K562 (cell line): ENCODE measurements around the gene SLC25A1. TPM values are rescaled to one million over a fixed set of nuclear protein-coding genes. Genes with fewer than 3 reads are reported as not detected.

ENCODE experiments used
- ATAC-seq: fragments of 200-7000 bp; cut with Tn5 transposase; 3 replicates; pipeline ENCODE4 v1.9.1; 2020; ENCODE audit warnings: moderate library complexity
- BruUV-seq: library from RNA; stranded (reverse); fragments of 400-500 nt; replicated peaks from 2 replicates; lab custom pipeline; 2021; lab: Mats Ljungman, UMichigan
- CTCF ChIA-PET: fragments of 300-600 bp; formaldehyde crosslinking; extraction: SDS; loops from one replicate; lab custom pipeline; 2021; ENCODE audit warnings: low intra/inter-chr PET ratio; lab: Yijun Ruan, JAX
- POLR2A ChIA-PET: fragments of 300-600, 350-650 bp; sonication (Branson Sonifier 250); formaldehyde crosslinking; extraction: SDS; loops from one replicate; lab custom pipeline; 2021; ENCODE audit warnings: antibody characterized with exemption, inconsistent platforms; lab: Yijun Ruan, JAX
- DNase-seq, 4 experiments: peaks; one replicate each; pipeline versions ENCODE4 v3.0.0 to v3.0.0-alpha.2; 2011 to 2018; ENCODE audit warnings: low spot score in 3 of 4, mixed read lengths in 3 of 4; ENCODE audit errors: extremely low read depth in 1 of 4
- FAIRE-seq: peaks from 2 replicates; lab custom pipeline; 2011; peaks lifted over from hg19 to GRCh38; lab: Jason Lieb, UNC
- H2AFZ ChIP-seq: 2 replicates; pipeline ENCODE4 v1.6.0; 2011; ENCODE audit warnings: low read depth, low read length, control low read depth, inconsistent platforms
- H3K27ac ChIP-seq: fragments of 200-600 bp; 3 replicates; pipeline ENCODE4 v1.8.0; 2011; ENCODE audit warnings: low read depth, mild to moderate bottlenecking, control low read depth, inconsistent platforms, low read length, moderate library complexity, mixed read lengths; ENCODE audit errors: extremely low read depth
- H3K27me3 ChIP-seq, 2 experiments: fragments of 300-600 bp in 1 of 2; 2 replicates in 1 of 2; 3 replicates in 1 of 2; pipeline versions ENCODE4 v1.6.0 to v1.8.0; 2011; ENCODE audit warnings: inconsistent platforms in 2 of 2, low read length in 2 of 2, mild to moderate bottlenecking in 1 of 2, mixed read lengths in 1 of 2, moderate library complexity in 1 of 2; ENCODE audit not compliant: control insufficient read depth in 2 of 2, insufficient read depth in 2 of 2
- H3K36me3 ChIP-seq: fragments of 300-600 bp; 3 replicates; pipeline ENCODE4 v1.8.0; 2011; ENCODE audit warnings: mild to moderate bottlenecking, low read length, inconsistent platforms; ENCODE audit not compliant: control insufficient read depth, insufficient read depth
- H3K4me1 ChIP-seq, 2 experiments: fragments of 200-600 bp in 1 of 2; replicated peaks in 1 of 2; 2 replicates in 1 of 2; 3 replicates in 1 of 2; pipeline versions ENCODE4 v1.5.1 to v1.8.0; 2011; ENCODE audit warnings: inconsistent platforms in 2 of 2, low read length in 2 of 2, mild to moderate bottlenecking in 1 of 2, mixed read lengths in 1 of 2, moderate library complexity in 1 of 2; ENCODE audit not compliant: control insufficient read depth in 2 of 2, insufficient read depth in 2 of 2
- H3K4me2 ChIP-seq: 2 replicates; pipeline ENCODE4 v1.6.1; 2011; ENCODE audit warnings: low read length, control low read depth, inconsistent platforms, mixed read lengths; ENCODE audit not compliant: insufficient read depth
- H3K4me3 ChIP-seq: fragments of 200-600 bp; sonication (generic), shearing (Covaris generic); 2 replicates; pipeline ENCODE4 v1.5.1; 2016; ENCODE audit warnings: control low read depth, inconsistent platforms
- H3K79me2 ChIP-seq: fragments of 200-600 bp; 3 replicates; pipeline ENCODE4 v1.8.0; 2011; ENCODE audit warnings: low read length, inconsistent platforms; ENCODE audit not compliant: control insufficient read depth, insufficient read depth
- H3K9ac ChIP-seq, 2 experiments: 2 replicates each; pipeline versions ENCODE4 v1.6.0 to v1.6.1; 2011; ENCODE audit warnings: low read depth in 2 of 2, low read length in 2 of 2, control low read depth in 1 of 2, inconsistent platforms in 1 of 2, mild to moderate bottlenecking in 1 of 2, mixed read lengths in 1 of 2; ENCODE audit not compliant: insufficient read depth in 1 of 2
- H3K9me1 ChIP-seq: one replicate; pipeline ENCODE4 v1.6.0; 2011; ENCODE audit warnings: inconsistent platforms, mild to moderate bottlenecking, low read length, moderate library complexity; ENCODE audit not compliant: control insufficient read depth, insufficient read depth
- H3K9me3 ChIP-seq: replicated peaks from 2 replicates; pipeline ENCODE4 v1.5.1; 2011; ENCODE audit warnings: low read depth, low read length, inconsistent platforms; ENCODE audit not compliant: control insufficient read depth, insufficient read depth
- H4K20me1 ChIP-seq: replicated peaks from 2 replicates; pipeline ENCODE4 v1.6.1; 2011; ENCODE audit warnings: low read length, inconsistent platforms, mixed read lengths; ENCODE audit not compliant: control insufficient read depth, insufficient read depth
- CBFA2T2 ChIP-seq: fragments of 450-650 bp; conservative IDR thresholded peaks from 2 replicates; pipeline ENCODE4 v1.6.1; 2017; ENCODE audit warnings: mild to moderate bottlenecking
- CCAR2 ChIP-seq: fragments of 200-400 bp; formaldehyde crosslinking; IDR thresholded peaks from 2 replicates; pipeline ENCODE4 v1.6.1; 2017; ENCODE audit warnings: mild to moderate bottlenecking, low read depth, low read length
- SMARCB1 ChIP-seq: IDR thresholded peaks from 2 replicates; pipeline ENCODE4 v1.6.1; 2011; ENCODE audit warnings: improper control_type of control experiment, low read depth; ENCODE audit not compliant: insufficient read length
- STAT5B ChIP-seq: fragments of 250-450 bp; sonication (Bioruptor Pico); IDR thresholded peaks from 2 replicates; pipeline ENCODE4 v1.8.0; 2021; ENCODE audit warnings: mild to moderate bottlenecking, inconsistent platforms
- THAP12 ChIP-seq: fragments of 250-450 bp; sonication (Bioruptor Pico); IDR thresholded peaks from 2 replicates; pipeline ENCODE4 v1.9.0; 2021; ENCODE audit warnings: mild to moderate bottlenecking, inconsistent platforms
- TSC22D4 ChIP-seq: fragments of 450-650 bp; IDR thresholded peaks from 2 replicates; pipeline ENCODE4 v1.6.1; 2016; ENCODE audit warnings: missing genetic modification characterization, missing biosample characterization, control low read depth
- ZBTB40 ChIP-seq, 2 experiments: fragments of 450-650 bp in 1 of 2; sonication (generic) in 1 of 2; formaldehyde crosslinking in 1 of 2; IDR thresholded peaks; 2 replicates each; pipeline versions ENCODE4 v1.7.1 to v1.9.0; 2016 to 2022; ENCODE audit warnings: inconsistent platforms in 1 of 2, mild to moderate bottlenecking in 1 of 2, missing genetic modification reagents in 1 of 2
- ZNF124 ChIP-seq: sonication (generic); formaldehyde crosslinking; IDR thresholded peaks from 2 replicates; pipeline ENCODE4 v1.8.1; 2022; ENCODE audit warnings: missing genetic modification reagents
- in situ Hi-C: fragments of 300-500 bp; cut with MboI; formaldehyde crosslinking; loops from 4 replicates; pipeline ENCODE4 v1.15.0; 2018; ENCODE audit warnings: inconsistent platforms, mixed read lengths
- intact Hi-C: fragments of 100-400 bp; cut with micrococcal nuclease; formaldehyde crosslinking; loops from 2 replicates; pipeline ENCODE4 v1.14.2; 2022
- polyA plus RNA-seq, 8 experiments: library from polyadenylated mRNA; depleted of rRNA in 4 of 8; stranded (reverse) in 5 of 8; unstranded in 3 of 8; fragments of >200 nt; fragmentation: Nextera tagmentation in 2 of 8; fragmentation: Illumina TruSeq in 1 of 8; extraction: Ambion mirVana in 2 of 8; extraction: Trizol in 1 of 8; gene quantifications; 2 replicates each; pipeline versions ENCODE4 v1.2.1 to v1.2.3, GENCODE V29; 2011 to 2014; ENCODE audit warnings: inconsistent platforms in 1 of 8, missing spikeins in 1 of 8
- total RNA-seq, 7 experiments: library from RNA; depleted of rRNA in 6 of 7; stranded (reverse); fragments of >200 nt in 6 of 7; fragmentation: Illumina TruSeq in 2 of 7; extraction: Trizol in 2 of 7; gene quantifications; 2 replicates each; pipeline versions ENCODE4 v1.2.1 to v1.2.3, GENCODE V29; 2011 to 2021; ENCODE audit warnings: low replicate concordance in 1 of 7

Gene SLC25A1
- total and polyA plus RNA-seq, 9 of the 15 experiments (the other 6 are each of a cell fraction or from before 2014, with no cell fraction given), result 11.0 to 408 (median 110) TPM

- H4K20me1 ChIP-seq, result no peaks in the 10 kb centered on the region
- TF ChIP-seq CCAR2 (no peak), ZBTB40 (IDR thresholded peaks at IDR 0.05) (no peak), ZBTB40 (CRISPR knock-in tag; IDR thresholded peaks at IDR 0.05) (0 out of 2 replicates have a peak, but pooled peaks have one; percentile 45), STAT5B (CRISPR knock-in tag) (no peak), ZNF124 (CRISPR knock-in tag) (no peak), CBFA2T2 (no peak), TSC22D4 (tag) (peak; percentile 56; the same call in 1 of the 2 replicates), THAP12 (CRISPR knock-in tag) (0 out of 2 replicates have a peak, but pooled peaks have one; percentile 16), SMARCB1 (no peak)
- no peak overlapping the region for H3K4me2 ChIP-seq
- no peaks in the 10 kb centered on the region for H3K9me3 ChIP-seq
- intact Hi-C loops, result no loop called here
- H3K9ac ChIP-seq, result no peak overlapping the region
- FAIRE-seq (no peak), DNase-seq (no peak), ATAC-seq (no peak)
- no peak overlapping the region for H2AFZ ChIP-seq
- ChIA-PET POLR2A (interaction anchor here (0.7 to 2.3 kb wide), 5 partner anchors 9 to 42 kb away, joined by 3 to 13 read pairs (median 4); no protein-coding TSS in a partner anchor), CTCF (no interaction called here)
- in situ Hi-C loops, result no loop called here
- no peaks in the 10 kb centered on the region for H3K79me2 ChIP-seq
- H3K4me1 ChIP-seq, result no peaks in the 10 kb centered on the region
- no TSS peak for BruUV-seq
- H3K9me1 ChIP-seq, result no peaks in the 10 kb centered on the region
- H3K4me3 ChIP-seq, result no peak overlapping the region
- H3K36me3 ChIP-seq, result no peaks in the 10 kb centered on the region
- peaks cover 13 to 17% of the 10 kb centered on the region in 2 experiments; a peak in 4 of 5 replicates for H3K27me3 ChIP-seq
- H3K27ac ChIP-seq, result no peak overlapping the region
These were observed 47.9 kb upstream of the SLC25A1 start for GRCh38 chr22:19226428-19226827.
